ENCODE results near the gene JAK1. TPM values are rescaled to one million over a fixed set of nuclear protein-coding genes. Genes with fewer than 3 reads are reported as not detected.

Gene JAK1
- total and polyA plus RNA-seq, 9 of the 15 experiments (the other 6 are each of a cell fraction or from before 2014, with no cell fraction given): 9.7 to 44.1 (median 42.5) TPM

DNA sequence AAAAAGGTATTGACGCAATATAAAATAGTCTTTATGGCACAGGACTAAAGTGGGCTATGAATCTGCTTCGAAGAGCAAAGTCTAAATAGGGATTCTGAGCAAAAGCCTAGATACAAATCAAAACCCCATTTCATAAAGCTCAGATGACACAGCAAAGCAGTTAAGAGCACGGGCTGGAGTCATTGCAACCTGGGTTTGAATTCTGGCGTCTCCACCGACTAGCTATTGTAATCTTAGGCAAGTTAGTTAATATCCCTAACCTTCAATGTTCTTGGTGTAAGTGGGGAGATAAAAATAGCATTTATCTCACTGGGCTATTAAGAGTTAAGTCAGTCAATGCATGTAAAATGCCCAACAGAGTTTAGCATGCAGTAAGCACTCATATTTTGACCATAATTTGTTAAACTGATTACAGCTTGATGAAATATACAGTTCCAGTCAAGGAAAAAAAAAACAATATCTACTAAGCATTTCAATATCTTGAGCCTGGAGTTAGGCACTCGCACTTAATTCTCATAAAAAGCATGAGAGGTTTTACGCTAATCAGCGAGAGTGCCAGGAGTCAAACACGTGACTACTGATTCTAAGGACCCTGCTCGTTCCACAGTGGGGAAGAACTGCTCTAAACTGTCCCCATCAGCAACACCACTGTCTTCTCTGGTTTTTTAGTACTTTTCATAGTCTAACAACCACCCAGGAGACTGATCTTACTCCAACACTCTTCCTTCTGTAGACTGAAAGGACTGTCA is 75.5 kb downstream of the JAK1 start (continued):
- TF ChIP-seq, protein P1, sequence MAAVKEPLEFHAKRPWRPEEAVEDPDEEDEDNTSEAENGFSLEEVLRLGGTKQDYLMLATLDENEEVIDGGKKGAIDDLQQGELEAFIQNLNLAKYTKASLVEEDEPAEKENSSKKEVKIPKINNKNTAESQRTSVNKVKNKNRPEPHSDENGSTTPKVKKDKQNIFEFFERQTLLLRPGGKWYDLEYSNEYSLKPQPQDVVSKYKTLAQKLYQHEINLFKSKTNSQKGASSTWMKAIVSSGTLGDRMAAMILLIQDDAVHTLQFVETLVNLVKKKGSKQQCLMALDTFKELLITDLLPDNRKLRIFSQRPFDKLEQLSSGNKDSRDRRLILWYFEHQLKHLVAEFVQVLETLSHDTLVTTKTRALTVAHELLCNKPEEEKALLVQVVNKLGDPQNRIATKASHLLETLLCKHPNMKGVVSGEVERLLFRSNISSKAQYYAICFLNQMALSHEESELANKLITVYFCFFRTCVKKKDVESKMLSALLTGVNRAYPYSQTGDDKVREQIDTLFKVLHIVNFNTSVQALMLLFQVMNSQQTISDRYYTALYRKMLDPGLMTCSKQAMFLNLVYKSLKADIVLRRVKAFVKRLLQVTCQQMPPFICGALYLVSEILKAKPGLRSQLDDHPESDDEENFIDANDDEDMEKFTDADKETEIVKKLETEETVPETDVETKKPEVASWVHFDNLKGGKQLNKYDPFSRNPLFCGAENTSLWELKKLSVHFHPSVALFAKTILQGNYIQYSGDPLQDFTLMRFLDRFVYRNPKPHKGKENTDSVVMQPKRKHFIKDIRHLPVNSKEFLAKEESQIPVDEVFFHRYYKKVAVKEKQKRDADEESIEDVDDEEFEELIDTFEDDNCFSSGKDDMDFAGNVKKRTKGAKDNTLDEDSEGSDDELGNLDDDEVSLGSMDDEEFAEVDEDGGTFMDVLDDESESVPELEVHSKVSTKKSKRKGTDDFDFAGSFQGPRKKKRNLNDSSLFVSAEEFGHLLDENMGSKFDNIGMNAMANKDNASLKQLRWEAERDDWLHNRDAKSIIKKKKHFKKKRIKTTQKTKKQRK (IDR thresholded peaks at IDR 0.05; ENCODE audit: borderline replicate concordance, low read depth, low read length): no peak
- TF ChIP-seq FOSL1 (tag; conservative IDR thresholded peaks at IDR 0.05) (no peak), ARID2 (IDR thresholded peaks at IDR 0.05) (no peak), ZNF316 (IDR thresholded peaks at IDR 0.05) (peak; percentile 41; the same call in 1 of the 2 replicates), SIRT6 (IDR thresholded peaks at IDR 0.05; ENCODE audit: low read depth, low read length) (no peak), HIVEP1 (CRISPR knock-in tag; IDR thresholded peaks at IDR 0.05) (no peak), FIP1L1 (IDR thresholded peaks at IDR 0.05; ENCODE audit: low read depth, low read length, poor library complexity, severe bottlenecking) (no peak), ZNF224 (CRISPR knock-in tag; IDR thresholded peaks at IDR 0.05) (no peak), ZNF311 (CRISPR knock-in tag; IDR thresholded peaks at IDR 0.05) (no peak), ZBTB7A (IDR thresholded peaks at IDR 0.05; ENCODE audit: borderline replicate concordance, control insufficient read depth, low read depth, low read length) (no peak), PML (IDR thresholded peaks at IDR 0.05; ENCODE audit: low read length) (no peak), MAFK (IDR thresholded peaks at IDR 0.05; ENCODE audit: low read length) (peak; percentile 65), C11orf30 (IDR thresholded peaks at IDR 0.05; ENCODE audit: low read depth) (peak; percentile 71; the same call in 1 of the 2 replicates), ZNF280B (CRISPR knock-in tag; IDR thresholded peaks at IDR 0.05) (no peak), YBX1 (IDR thresholded peaks at IDR 0.05) (no peak), STAT6 (CRISPR knock-in tag; IDR thresholded peaks at IDR 0.05) (no peak), ZNF707 (CRISPR knock-in tag; conservative IDR thresholded peaks at IDR 0.05) (no peak), TCF15 (CRISPR knock-in tag; IDR thresholded peaks at IDR 0.05) (no peak), TAF1 (IDR thresholded peaks at IDR 0.05; ENCODE audit: control insufficient read depth, extremely low read depth, insufficient read depth, low read length, severe bottlenecking) (no peak), MTA3 (IDR thresholded peaks at IDR 0.05; ENCODE audit: borderline replicate concordance) (no peak), CREM (IDR thresholded peaks at IDR 0.05; ENCODE audit: low read depth) (no peak)

Measured in K562 (cell line).